OCI-LY3 (cell line): ENCODE measurements around the gene FERMT3.

Source experiments
- H2AFZ ChIP-seq: fragments of 200-600, 300-600 bp; shearing (Covaris generic); 2 replicates; pipeline ENCODE4 v1.6.0; 2014; ENCODE audit warnings: antibody characterized with exemption, low read depth, low read length
- H3K27ac ChIP-seq: fragments of 200-600, 300-600 bp; sonication (generic); 2 replicates; pipeline ENCODE4 v1.5.1; 2014; ENCODE audit warnings: mild to moderate bottlenecking, low read length, moderate library complexity, mixed read lengths
- H3K27me3 ChIP-seq: fragments of 200-600, 300-600 bp; sonication (generic); 2 replicates; pipeline ENCODE4 v1.6.1; 2014; ENCODE audit warnings: low read depth, low read length, mixed read lengths
- H3K36me3 ChIP-seq: fragments of 200-600, 300-600 bp; sonication (generic); replicated peaks from 2 replicates; pipeline ENCODE3; 2014; ENCODE audit warnings: low read depth, low read length, mixed read lengths
- H3K4me1 ChIP-seq: fragments of 300-600, 200-600 bp; sonication (generic); 2 replicates; pipeline ENCODE4 v1.6.1; 2014; ENCODE audit warnings: low read length, mixed read lengths
- H3K4me2 ChIP-seq: fragments of 200-600, 300-600 bp; sonication (generic); 2 replicates; pipeline ENCODE4 v1.6.1; 2014; ENCODE audit warnings: low read length, mixed read lengths
- H3K4me3 ChIP-seq: fragments of 300-600, 200-600 bp; sonication (generic); 2 replicates; pipeline ENCODE4 v1.5.1; 2014; ENCODE audit warnings: antibody characterized with exemption, mild to moderate bottlenecking, low read length, moderate library complexity
- H3K79me2 ChIP-seq: fragments of 300-600, 200-600 bp; shearing (Covaris generic); 2 replicates; pipeline ENCODE4 v1.6.1; 2014; ENCODE audit warnings: mild to moderate bottlenecking, low read length, mixed read lengths
- H3K9ac ChIP-seq: fragments of 300-600, 200-600 bp; shearing (Covaris generic); 2 replicates; pipeline ENCODE4 v1.6.0; 2014; ENCODE audit warnings: mild to moderate bottlenecking, low read length, moderate library complexity
- H3K9me3 ChIP-seq: fragments of 200-600, 300-600 bp; shearing (Covaris generic); 2 replicates; pipeline ENCODE4 v1.6.1; 2014; ENCODE audit warnings: low read length, mixed read lengths; ENCODE audit not compliant: insufficient read depth
- H4K20me1 ChIP-seq: fragments of 200-600, 300-600 bp; sonication (generic); 2 replicates; pipeline ENCODE4 v1.6.1; 2016; ENCODE audit warnings: low read length, mixed read lengths; ENCODE audit not compliant: insufficient read depth
- CTCF ChIP-seq: fragments of 200-600, 300-600 bp; sonication (generic); IDR thresholded peaks from 2 replicates; pipeline ENCODE4 v1.5.1; 2014; ENCODE audit warnings: antibody characterized with exemption, low read length, low read depth
- EZH2phosphoT487 ChIP-seq: fragments of 200-600 bp; shearing (Covaris generic); IDR thresholded peaks from 2 replicates; pipeline ENCODE4 v1.6.1; 2018; ENCODE audit warnings: antibody characterized with exemption, mixed run types, low read depth

The FERMT3 gene

GRCh38 chr11:64241491-64242374, 35.2 kb downstream of the FERMT3 start:
- Histone ChIP-seq H3K27me3 (no peaks in the 10 kb centered on the region), H3K4me1 (peaks cover 56% of the 10 kb centered on the region), H3K36me3 (peaks cover 41% of the 10 kb centered on the region), H3K9ac (peak overlapping the region; percentile 88), H3K4me2 (peak overlapping the region; percentile 89), H4K20me1 (0 out of 2 replicates have a peak, but pooled peaks cover 3% of the 10 kb centered on the region), H3K27ac (peak overlapping the region; percentile 73), H3K9me3 (no peaks in the 10 kb centered on the region), H3K79me2 (peaks cover 55% of the 10 kb centered on the region), H2AFZ (no peak overlapping the region), H3K4me3 (peak overlapping the region; percentile 84)
- TF ChIP-seq EZH2phosphoT487, result no peak
- no peak for TF ChIP-seq CTCF

- H2AFZ ChIP-seq, result no peak overlapping the region
- no peaks in the 10 kb centered on the region for H3K27me3 ChIP-seq
- TF ChIP-seq CTCF, result no peak
- no peaks in the 10 kb centered on the region for H3K9me3 ChIP-seq
- peaks cover 50% of the 10 kb centered on the region for H3K4me1 ChIP-seq
- 0 out of 2 replicates have a peak, but pooled peaks cover 3% of the 10 kb centered on the region for H4K20me1 ChIP-seq
- H3K79me2 ChIP-seq, result peaks cover 59% of the 10 kb centered on the region
- H3K4me3 ChIP-seq, result no peak overlapping the region
- H3K27ac ChIP-seq, result no peak overlapping the region
- H3K36me3 ChIP-seq, result peaks cover 29% of the 10 kb centered on the region
- no peak overlapping the region for H3K9ac ChIP-seq
- peak overlapping the region; percentile 89 for H3K4me2 ChIP-seq
These were observed 36.8 kb downstream of the FERMT3 start for GRCh38 chr11:64243236-64243854.

- no peak overlapping the region for H3K27ac ChIP-seq
- no peaks in the 10 kb centered on the region for H3K9me3 ChIP-seq
- H3K4me3 ChIP-seq, result no peak overlapping the region
- H3K4me1 ChIP-seq, result peaks cover 42% of the 10 kb centered on the region
- 0 out of 2 replicates have a peak, but pooled peaks cover 3% of the 10 kb centered on the region for H4K20me1 ChIP-seq
- peaks cover 59% of the 10 kb centered on the region for H3K79me2 ChIP-seq
- H3K36me3 ChIP-seq, result peaks cover 22% of the 10 kb centered on the region
- TF ChIP-seq CTCF (no peak), EZH2phosphoT487 (no peak)
- H3K27me3 ChIP-seq, result no peaks in the 10 kb centered on the region
- H3K9ac ChIP-seq, result no peak overlapping the region
- H2AFZ ChIP-seq, result no peak overlapping the region
- H3K4me2 ChIP-seq, result no peak overlapping the region
These were observed 37.6 kb downstream of the FERMT3 start for GRCh38 chr11:64244107-64244506.

- peak overlapping the region; percentile 87 for H3K4me2 ChIP-seq
- H2AFZ ChIP-seq, result no peak overlapping the region
- no peaks in the 10 kb centered on the region for H3K9me3 ChIP-seq
- H3K27me3 ChIP-seq, result no peaks in the 10 kb centered on the region
- peaks cover 19% of the 10 kb centered on the region for H3K36me3 ChIP-seq
- H4K20me1 ChIP-seq, result 0 out of 2 replicates have a peak, but pooled peaks cover 3% of the 10 kb centered on the region
- H3K9ac ChIP-seq, result peak overlapping the region; percentile 100
- H3K27ac ChIP-seq, result peak overlapping the region; percentile 78
- no peak for TF ChIP-seq CTCF
- TF ChIP-seq EZH2phosphoT487, result no peak
- peaks cover 59% of the 10 kb centered on the region for H3K79me2 ChIP-seq
- peaks cover 36% of the 10 kb centered on the region for H3K4me1 ChIP-seq
- H3K4me3 ChIP-seq, result peak overlapping the region; percentile 97
These were observed 38.4 kb downstream of the FERMT3 start for GRCh38 chr11:64244966-64245365.
